WTC11 (cell line): ENCODE results near the gene SLC49A3. TPM values are rescaled to one million over a fixed set of nuclear protein-coding genes. Genes with fewer than 3 reads are reported as not detected.
A peak's percentile ranks its signal among the peaks of the same experiment; 100 is the strongest.

Source experiments
- ATAC-seq: fragments of 200-7000 bp; cut with Tn5 transposase; 2 replicates; pipeline ENCODE4 v1.10.0; 2021; ENCODE audit warnings: mild to moderate bottlenecking, moderate library complexity
- CTCF ChIA-PET: fragments of 300-600 bp; sonication (Branson Sonifier 250); formaldehyde crosslinking; loops from one replicate; lab custom pipeline; 2021; ENCODE audit warnings: antibody characterized with exemption; lab: Charles Lee
- POLR2A ChIA-PET: fragments of 350-600 bp; sonication (Branson Sonifier 250); formaldehyde crosslinking; loops from one replicate; lab custom pipeline; 2021; ENCODE audit warnings: antibody characterized with exemption; lab: Charles Lee
- DNase-seq: peaks from one replicate; pipeline ENCODE4 v3.0.0; 2021; ENCODE audit warnings: low spot score
- H3K27ac Mint-ChIP-seq: 2 replicates; pipeline ENCODE4 v1.8.0; 2021; ENCODE audit warnings: mixed read lengths
- H3K27me3 Mint-ChIP-seq: 2 replicates; pipeline ENCODE4 v1.8.0; 2021; ENCODE audit warnings: low read depth, mild to moderate bottlenecking, moderate library complexity, mixed read lengths
- H3K36me3 Mint-ChIP-seq: 2 replicates; pipeline ENCODE4 v1.8.0; 2021; ENCODE audit warnings: mixed read lengths
- H3K4me1 Mint-ChIP-seq: 2 replicates; pipeline ENCODE4 v1.8.0; 2022; ENCODE audit warnings: mixed read lengths
- H3K4me3 Mint-ChIP-seq: 2 replicates; pipeline ENCODE4 v1.8.0; 2021; ENCODE audit warnings: mild to moderate bottlenecking, moderate library complexity, mixed read lengths
- H3K9me3 Mint-ChIP-seq: 2 replicates; pipeline ENCODE4 v1.8.0; 2021; ENCODE audit warnings: mixed read lengths
- ATF1 ChIP-seq: sonication (generic); formaldehyde crosslinking; IDR thresholded peaks from 2 replicates; pipeline ENCODE4 v1.8.1; 2023; ENCODE audit warnings: mild to moderate bottlenecking, moderate library complexity, missing genetic modification reagents
- FOXP4 ChIP-seq: sonication (generic); formaldehyde crosslinking; IDR thresholded peaks from 2 replicates; pipeline ENCODE4 v1.8.0; 2022; ENCODE audit warnings: mild to moderate bottlenecking, missing genetic modification reagents
- SMAD3 ChIP-seq: sonication (generic); formaldehyde crosslinking; IDR thresholded peaks from 2 replicates; pipeline ENCODE4 v1.8.0; 2022; ENCODE audit warnings: missing genetic modification reagents, mild to moderate bottlenecking, borderline replicate concordance
- SMAD4 ChIP-seq: sonication (generic); formaldehyde crosslinking; IDR thresholded peaks from 2 replicates; pipeline ENCODE4 v1.8.0; 2022; ENCODE audit warnings: mild to moderate bottlenecking, missing genetic modification reagents
- SOX15 ChIP-seq: fragments of 250-450 bp; sonication (Bioruptor Pico); IDR thresholded peaks from 2 replicates; pipeline ENCODE4 v1.9.0; 2021; ENCODE audit warnings: mild to moderate bottlenecking
- SP1 ChIP-seq: sonication (generic); formaldehyde crosslinking; conservative IDR thresholded peaks from 2 replicates; pipeline ENCODE4 v1.8.1; 2022; ENCODE audit warnings: missing genetic modification reagents
- TEAD4 ChIP-seq: sonication (generic); formaldehyde crosslinking; IDR thresholded peaks from 2 replicates; pipeline ENCODE4 v1.8.0; 2022; ENCODE audit warnings: mild to moderate bottlenecking, missing genetic modification reagents
- ZNF219 ChIP-seq: sonication (generic); formaldehyde crosslinking; IDR thresholded peaks from 2 replicates; pipeline ENCODE4 v1.8.0; 2023; ENCODE audit warnings: missing genetic modification reagents, mild to moderate bottlenecking, borderline replicate concordance
- ZNF423 ChIP-seq: fragments of 250-450 bp; sonication (Bioruptor Pico); IDR thresholded peaks from 2 replicates; pipeline ENCODE4 v2.1.2; 2022; ENCODE audit warnings: mild to moderate bottlenecking, moderate library complexity
- total RNA-seq: library from RNA; stranded (reverse); gene quantifications from 3 replicates; pipeline ENCODE4 v1.2.3, GENCODE V29; 2021
- TF ChIP-seq, protein P1 (sequence below): fragments of 250-450 bp; sonication (Bioruptor Pico); IDR thresholded peaks from 2 replicates; pipeline ENCODE4 v1.9.0; 2021; ENCODE audit warnings: mild to moderate bottlenecking, borderline replicate concordance
- TF ChIP-seq, protein P2 (sequence below): sonication (generic); formaldehyde crosslinking; IDR thresholded peaks from 2 replicates; pipeline ENCODE4 v1.8.1; 2023; ENCODE audit warnings: mild to moderate bottlenecking, moderate library complexity, missing genetic modification reagents
- TF ChIP-seq, protein P3 (sequence below): sonication (generic); formaldehyde crosslinking; conservative IDR thresholded peaks from 2 replicates; pipeline ENCODE4 v1.8.1; 2022; ENCODE audit warnings: mild to moderate bottlenecking, missing genetic modification reagents
- TF ChIP-seq, protein P4 (sequence below): sonication (generic); formaldehyde crosslinking; IDR thresholded peaks from 2 replicates; pipeline ENCODE4 v1.8.1; 2023; ENCODE audit warnings: mild to moderate bottlenecking, missing genetic modification reagents, moderate library complexity

The SLC49A3 gene
- total RNA-seq, 1 experiment from 2014 or later: 5.8 TPM

- CTCF ChIA-PET: no interaction called here
- POLR2A ChIA-PET: no interaction called here
Observed at GRCh38 chr4:714087-714486, 25.1 kb upstream of the SLC49A3 start.

DNA sequence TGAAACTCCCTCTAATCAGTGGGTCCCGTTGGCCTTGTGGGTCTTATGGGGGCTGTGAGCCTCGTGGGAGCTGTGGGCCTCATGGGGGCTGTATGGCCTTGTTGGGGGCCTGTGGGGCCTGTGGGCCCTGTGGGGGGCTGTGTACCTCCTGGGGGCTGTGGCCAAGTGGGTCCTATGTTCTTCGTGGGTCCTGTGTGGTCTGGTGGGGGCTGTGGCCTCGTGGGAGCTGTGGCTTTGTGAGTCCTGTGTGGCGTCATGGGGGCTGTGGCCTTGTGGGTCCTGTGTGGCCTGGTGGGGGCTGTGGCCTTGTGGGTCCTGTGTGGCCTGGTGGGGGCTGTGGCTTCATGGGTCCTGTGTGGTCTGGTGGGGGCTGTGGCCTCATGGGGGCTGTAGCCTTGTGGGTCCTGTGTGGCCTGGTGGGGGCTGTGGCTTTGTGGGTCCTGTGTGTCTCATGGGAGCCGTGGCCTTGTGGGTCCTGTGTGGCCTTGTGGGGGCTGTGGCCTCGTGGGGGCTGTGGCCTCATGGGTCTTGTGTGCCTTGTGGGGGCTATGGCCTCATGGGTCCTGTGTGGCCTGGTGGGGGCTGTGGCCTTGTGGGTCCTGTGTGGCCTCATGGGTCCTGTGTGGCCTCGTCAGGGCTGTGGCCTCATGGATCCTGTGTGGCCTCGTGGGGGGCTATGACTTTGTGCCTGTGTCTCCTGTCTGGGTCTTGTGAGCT, 24.1 kb upstream of the SLC49A3 start:
- Mint-ChIP-seq H3K4me3 (no peak overlapping the region), H3K27ac (no peak overlapping the region), H3K36me3 (peaks cover 30% of the 10 kb centered on the region), H3K4me1 (peaks cover 10% of the 10 kb centered on the region; the same call in 1 of the 2 replicates), H3K27me3 (no peaks in the 10 kb centered on the region), H3K9me3 (peaks cover 11% of the 10 kb centered on the region)
- POLR2A ChIA-PET: no interaction called here
- CTCF ChIA-PET: no interaction called here
- ATAC-seq (no peak), DNase-seq (no peak)
- TF ChIP-seq ATF1 (CRISPR knock-in tag) (no peak), ZNF219 (CRISPR knock-in tag) (no peak), SMAD4 (no peak)

More at GRCh38 chr4:714087-714486, 25.1 kb upstream of the SLC49A3 start:
- ATAC-seq: peak; percentile 51
- peaks cover 4% of the 10 kb centered on the region; the same call in 1 of the 2 replicates for H3K4me1 Mint-ChIP-seq
- no peaks in the 10 kb centered on the region for H3K27me3 Mint-ChIP-seq
- no peak overlapping the region for H3K27ac Mint-ChIP-seq
- DNase-seq: no peak
- no peak overlapping the region for H3K4me3 Mint-ChIP-seq
- peaks cover 9% of the 10 kb centered on the region for H3K9me3 Mint-ChIP-seq
- peaks cover 24% of the 10 kb centered on the region for H3K36me3 Mint-ChIP-seq
- TF ChIP-seq, protein P1, sequence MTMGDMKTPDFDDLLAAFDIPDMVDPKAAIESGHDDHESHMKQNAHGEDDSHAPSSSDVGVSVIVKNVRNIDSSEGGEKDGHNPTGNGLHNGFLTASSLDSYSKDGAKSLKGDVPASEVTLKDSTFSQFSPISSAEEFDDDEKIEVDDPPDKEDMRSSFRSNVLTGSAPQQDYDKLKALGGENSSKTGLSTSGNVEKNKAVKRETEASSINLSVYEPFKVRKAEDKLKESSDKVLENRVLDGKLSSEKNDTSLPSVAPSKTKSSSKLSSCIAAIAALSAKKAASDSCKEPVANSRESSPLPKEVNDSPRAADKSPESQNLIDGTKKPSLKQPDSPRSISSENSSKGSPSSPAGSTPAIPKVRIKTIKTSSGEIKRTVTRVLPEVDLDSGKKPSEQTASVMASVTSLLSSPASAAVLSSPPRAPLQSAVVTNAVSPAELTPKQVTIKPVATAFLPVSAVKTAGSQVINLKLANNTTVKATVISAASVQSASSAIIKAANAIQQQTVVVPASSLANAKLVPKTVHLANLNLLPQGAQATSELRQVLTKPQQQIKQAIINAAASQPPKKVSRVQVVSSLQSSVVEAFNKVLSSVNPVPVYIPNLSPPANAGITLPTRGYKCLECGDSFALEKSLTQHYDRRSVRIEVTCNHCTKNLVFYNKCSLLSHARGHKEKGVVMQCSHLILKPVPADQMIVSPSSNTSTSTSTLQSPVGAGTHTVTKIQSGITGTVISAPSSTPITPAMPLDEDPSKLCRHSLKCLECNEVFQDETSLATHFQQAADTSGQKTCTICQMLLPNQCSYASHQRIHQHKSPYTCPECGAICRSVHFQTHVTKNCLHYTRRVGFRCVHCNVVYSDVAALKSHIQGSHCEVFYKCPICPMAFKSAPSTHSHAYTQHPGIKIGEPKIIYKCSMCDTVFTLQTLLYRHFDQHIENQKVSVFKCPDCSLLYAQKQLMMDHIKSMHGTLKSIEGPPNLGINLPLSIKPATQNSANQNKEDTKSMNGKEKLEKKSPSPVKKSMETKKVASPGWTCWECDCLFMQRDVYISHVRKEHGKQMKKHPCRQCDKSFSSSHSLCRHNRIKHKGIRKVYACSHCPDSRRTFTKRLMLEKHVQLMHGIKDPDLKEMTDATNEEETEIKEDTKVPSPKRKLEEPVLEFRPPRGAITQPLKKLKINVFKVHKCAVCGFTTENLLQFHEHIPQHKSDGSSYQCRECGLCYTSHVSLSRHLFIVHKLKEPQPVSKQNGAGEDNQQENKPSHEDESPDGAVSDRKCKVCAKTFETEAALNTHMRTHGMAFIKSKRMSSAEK (CRISPR knock-in tag): no peak
- TF ChIP-seq, protein P2, sequence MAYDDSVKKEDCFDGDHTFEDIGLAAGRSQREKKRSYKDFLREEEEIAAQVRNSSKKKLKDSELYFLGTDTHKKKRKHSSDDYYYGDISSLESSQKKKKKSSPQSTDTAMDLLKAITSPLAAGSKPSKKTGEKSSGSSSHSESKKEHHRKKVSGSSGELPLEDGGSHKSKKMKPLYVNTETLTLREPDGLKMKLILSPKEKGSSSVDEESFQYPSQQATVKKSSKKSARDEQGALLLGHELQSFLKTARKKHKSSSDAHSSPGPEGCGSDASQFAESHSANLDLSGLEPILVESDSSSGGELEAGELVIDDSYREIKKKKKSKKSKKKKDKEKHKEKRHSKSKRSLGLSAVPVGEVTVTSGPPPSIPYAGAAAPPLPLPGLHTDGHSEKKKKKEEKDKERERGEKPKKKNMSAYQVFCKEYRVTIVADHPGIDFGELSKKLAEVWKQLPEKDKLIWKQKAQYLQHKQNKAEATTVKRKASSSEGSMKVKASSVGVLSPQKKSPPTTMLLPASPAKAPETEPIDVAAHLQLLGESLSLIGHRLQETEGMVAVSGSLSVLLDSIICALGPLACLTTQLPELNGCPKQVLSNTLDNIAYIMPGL: no peak
- TF ChIP-seq TEAD4: no peak
- TF ChIP-seq FOXP4 (CRISPR knock-in tag): no peak
- TF ChIP-seq, protein P3, sequence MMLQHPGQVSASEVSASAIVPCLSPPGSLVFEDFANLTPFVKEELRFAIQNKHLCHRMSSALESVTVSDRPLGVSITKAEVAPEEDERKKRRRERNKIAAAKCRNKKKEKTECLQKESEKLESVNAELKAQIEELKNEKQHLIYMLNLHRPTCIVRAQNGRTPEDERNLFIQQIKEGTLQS (CRISPR knock-in tag): no peak
- TF ChIP-seq SP1 (CRISPR knock-in tag): no peak
- TF ChIP-seq SMAD3 (CRISPR knock-in tag): no peak
- no peak for TF ChIP-seq SOX15 (CRISPR knock-in tag)
- no peak for TF ChIP-seq ZNF423 (CRISPR knock-in tag)
- TF ChIP-seq, protein P4, sequence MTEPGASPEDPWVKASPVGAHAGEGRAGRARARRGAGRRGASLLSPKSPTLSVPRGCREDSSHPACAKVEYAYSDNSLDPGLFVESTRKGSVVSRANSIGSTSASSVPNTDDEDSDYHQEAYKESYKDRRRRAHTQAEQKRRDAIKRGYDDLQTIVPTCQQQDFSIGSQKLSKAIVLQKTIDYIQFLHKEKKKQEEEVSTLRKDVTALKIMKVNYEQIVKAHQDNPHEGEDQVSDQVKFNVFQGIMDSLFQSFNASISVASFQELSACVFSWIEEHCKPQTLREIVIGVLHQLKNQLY (CRISPR knock-in tag): no peak
- TF ChIP-seq ATF1 (CRISPR knock-in tag): no peak
